HEK293 (cell line): Measurements from ENCODE around the gene GJB3.

Source experiments
- CTCF ChIA-PET: fragments of 350-600 bp; formaldehyde crosslinking; extraction: SDS; loops from one replicate; lab custom pipeline; 2021; ENCODE audit warnings: antibody characterized with exemption; lab: Yijun Ruan, JAX
- POLR2A ChIA-PET: fragments of 300-600 bp; formaldehyde crosslinking; extraction: SDS; loops from one replicate; lab custom pipeline; 2020; ENCODE audit warnings: antibody characterized with exemption, inconsistent platforms; lab: Yijun Ruan, JAX
- H3K27ac ChIP-seq: fragments of 200-500 bp; sonication (Bioruptor generic); 2 replicates; pipeline ENCODE4 v1.5.1; 2014; ENCODE audit warnings: low read depth, low read length, control low read depth, inconsistent platforms; ENCODE audit errors: extremely low read depth
- H3K36me3 ChIP-seq, 2 experiments: fragments of 200-500 bp in 1 of 2; sonication (Bioruptor generic) in 1 of 2; 1 replicate in 1 of 2; 2 replicates in 1 of 2; pipeline ENCODE4 v1.5.1; 2014 to 2017; ENCODE audit warnings: inconsistent platforms in 2 of 2, low read length in 2 of 2; ENCODE audit not compliant: control insufficient read depth in 2 of 2, insufficient read depth in 1 of 2
- H3K4me1 ChIP-seq: fragments of 200-500 bp; sonication (Bioruptor generic); 2 replicates; pipeline ENCODE4 v1.5.1; 2014; ENCODE audit warnings: mild to moderate bottlenecking, low read length, inconsistent platforms; ENCODE audit not compliant: control insufficient read depth, insufficient read depth
- H3K4me3 ChIP-seq: 2 replicates; pipeline ENCODE4 v1.5.1; 2011; ENCODE audit warnings: low read depth, mild to moderate bottlenecking, control low read depth, low read length, moderate library complexity
- H3K9me3 ChIP-seq: fragments of 200-500 bp; sonication (Bioruptor generic); 2 replicates; pipeline ENCODE4 v1.5.1; 2014; ENCODE audit warnings: low read depth, low read length, inconsistent platforms; ENCODE audit not compliant: control insufficient read depth, insufficient read depth
- BCL11A ChIP-seq: fragments of 450-650 bp; formaldehyde crosslinking; IDR thresholded peaks from 2 replicates; pipeline ENCODE4 v1.5.1; 2016; ENCODE audit warnings: low read depth, missing biosample characterization, missing genetic modification characterization
- GLI4 ChIP-seq: fragments of 450-650 bp; formaldehyde crosslinking; IDR thresholded peaks from 2 replicates; pipeline ENCODE4 v1.5.1; 2016; ENCODE audit warnings: missing biosample characterization, missing genetic modification characterization
- HOXA7 ChIP-seq: sonication (generic); formaldehyde crosslinking; IDR thresholded peaks from 2 replicates; pipeline ENCODE4 v1.8.1; 2022; ENCODE audit warnings: missing genetic modification reagents, borderline replicate concordance
- HOXD13 ChIP-seq: sonication (generic); formaldehyde crosslinking; IDR thresholded peaks from 2 replicates; pipeline ENCODE4 v1.8.0; 2022; ENCODE audit warnings: missing genetic modification reagents, borderline replicate concordance
- MEIS1 ChIP-seq: sonication (generic); formaldehyde crosslinking; IDR thresholded peaks from 2 replicates; pipeline ENCODE4 v1.8.1; 2022; ENCODE audit warnings: missing genetic modification reagents, mild to moderate bottlenecking, borderline replicate concordance
- OSR2 ChIP-seq: fragments of 450-650 bp; formaldehyde crosslinking; IDR thresholded peaks from 2 replicates; pipeline ENCODE4 v1.5.1; 2016; ENCODE audit warnings: missing biosample characterization, missing genetic modification characterization
- SP7 ChIP-seq: fragments of 450-650 bp; formaldehyde crosslinking; IDR thresholded peaks from 2 replicates; pipeline ENCODE4 v1.5.1; 2016; ENCODE audit warnings: missing biosample characterization, missing genetic modification characterization
- TCF7L2 ChIP-seq: IDR thresholded peaks from 2 replicates; pipeline ENCODE4 v1.6.1; 2011; ENCODE audit warnings: low read depth, mild to moderate bottlenecking, inconsistent platforms, low read length, moderate library complexity, borderline replicate concordance
- ZBTB10 ChIP-seq: fragments of 450-650 bp; formaldehyde crosslinking; IDR thresholded peaks from 2 replicates; pipeline ENCODE4 v1.5.1; 2016; ENCODE audit warnings: missing biosample characterization, missing genetic modification characterization
- ZBTB26 ChIP-seq: fragments of 450-650 bp; formaldehyde crosslinking; optimal IDR thresholded peaks from 2 replicates; pipeline ENCODE3; 2016; ENCODE audit warnings: missing biosample characterization, mild to moderate bottlenecking, missing genetic modification characterization
- ZBTB44 ChIP-seq: fragments of 450-650 bp; IDR thresholded peaks from 2 replicates; pipeline ENCODE4 v1.5.1; 2018; ENCODE audit warnings: missing biosample characterization, mild to moderate bottlenecking, missing genetic modification characterization
- ZFP41 ChIP-seq: fragments of 450-650 bp; formaldehyde crosslinking; IDR thresholded peaks from 2 replicates; pipeline ENCODE4 v1.5.1; 2016; ENCODE audit warnings: missing biosample characterization, missing genetic modification characterization, borderline replicate concordance
- ZNF121 ChIP-seq: fragments of 450-650 bp; formaldehyde crosslinking; IDR thresholded peaks from 2 replicates; pipeline ENCODE4 v1.5.1; 2016; ENCODE audit warnings: missing biosample characterization, missing genetic modification characterization
- ZNF138 ChIP-seq: fragments of 450-650 bp; formaldehyde crosslinking; IDR thresholded peaks from 2 replicates; pipeline ENCODE4 v1.5.1; 2016; ENCODE audit warnings: missing biosample characterization, missing genetic modification characterization, borderline replicate concordance
- ZNF16 ChIP-seq: fragments of 450-650 bp; formaldehyde crosslinking; IDR thresholded peaks from 2 replicates; pipeline ENCODE4 v1.5.1; 2016; ENCODE audit warnings: low read depth, missing biosample characterization, missing genetic modification characterization
- ZNF169 ChIP-seq: fragments of 450-650 bp; formaldehyde crosslinking; IDR thresholded peaks from 2 replicates; pipeline ENCODE4 v1.5.1; 2016; ENCODE audit warnings: missing biosample characterization, missing genetic modification characterization
- ZNF23 ChIP-seq: fragments of 450-650 bp; formaldehyde crosslinking; IDR thresholded peaks from 2 replicates; pipeline ENCODE4 v1.5.1; 2016; ENCODE audit warnings: missing biosample characterization, missing genetic modification characterization, borderline replicate concordance
- ZNF404 ChIP-seq: fragments of 450-650 bp; formaldehyde crosslinking; IDR thresholded peaks from 2 replicates; pipeline ENCODE4 v1.5.1; 2017; ENCODE audit warnings: missing biosample characterization, missing genetic modification characterization
- ZNF426 ChIP-seq: fragments of 450-650 bp; formaldehyde crosslinking; IDR thresholded peaks from 2 replicates; pipeline ENCODE4 v1.5.1; 2017; ENCODE audit warnings: missing biosample characterization, missing genetic modification characterization, mild to moderate bottlenecking, inconsistent platforms, moderate library complexity
- ZNF473 ChIP-seq: fragments of 450-650 bp; formaldehyde crosslinking; IDR thresholded peaks from 2 replicates; pipeline ENCODE4 v1.5.1; 2017; ENCODE audit warnings: missing biosample characterization, missing genetic modification characterization
- ZNF518A ChIP-seq: fragments of 450-650 bp; formaldehyde crosslinking; conservative IDR thresholded peaks from 2 replicates; pipeline ENCODE4 v1.5.1; 2016; ENCODE audit warnings: low read depth, missing biosample characterization, missing genetic modification characterization
- ZNF548 ChIP-seq: fragments of 450-650 bp; formaldehyde crosslinking; IDR thresholded peaks from 2 replicates; pipeline ENCODE4 v1.5.1; 2016; ENCODE audit warnings: missing biosample characterization, missing genetic modification characterization
- ZNF654 ChIP-seq: fragments of 450-650 bp; formaldehyde crosslinking; IDR thresholded peaks from 2 replicates; pipeline ENCODE4 v1.5.1; 2016; ENCODE audit warnings: low read depth, missing biosample characterization, missing genetic modification characterization
- ZNF792 ChIP-seq: fragments of 450-650 bp; formaldehyde crosslinking; IDR thresholded peaks from 2 replicates; pipeline ENCODE4 v1.5.1; 2016; ENCODE audit warnings: missing biosample characterization, missing genetic modification characterization
- ZNF837 ChIP-seq: fragments of 450-650 bp; formaldehyde crosslinking; IDR thresholded peaks from 2 replicates; pipeline ENCODE4 v1.5.1; 2016; ENCODE audit warnings: missing biosample characterization, missing genetic modification characterization
- ZSCAN30 ChIP-seq: fragments of 450-650 bp; IDR thresholded peaks from 2 replicates; pipeline ENCODE4 v1.5.1; 2018; ENCODE audit warnings: missing biosample characterization, mild to moderate bottlenecking, missing genetic modification characterization, moderate library complexity

The GJB3 gene

GRCh38 chr1:34795916-34796315 is 14.9 kb downstream of the GJB3 start:
- POLR2A ChIA-PET, result no interaction called here
- TF ChIP-seq ZSCAN30 (tag by site-specific recombination) (no peak), ZNF518A (tag by site-specific recombination) (no peak), MEIS1 (no peak), HOXA7 (no peak), GLI4 (no peak), ZNF169 (tag by site-specific recombination) (no peak), SP7 (no peak), ZBTB44 (no peak)
- no peaks in the 10 kb centered on the region for H3K9me3 ChIP-seq
- CTCF ChIA-PET, result interaction anchor here (0.6 to 1.4 kb wide), 2 partner anchors 9 to 38 kb away, joined by 3 to 4 read pairs; no protein-coding TSS in a partner anchor
- no peak overlapping the region for H3K4me3 ChIP-seq
- H3K27ac ChIP-seq, result no peak overlapping the region
- H3K4me1 ChIP-seq, result no peaks in the 10 kb centered on the region
- no peaks in the 10 kb centered on the region for H3K36me3 ChIP-seq

GRCh38 chr1:34796990-34797389 is 16.0 kb downstream of the GJB3 start:
- ChIA-PET CTCF (interaction anchor here (0.7 to 2.4 kb wide), 4 partner anchors 8 to 1832 kb away, joined by 3 to 8 read pairs (median 3); no protein-coding TSS in a partner anchor), POLR2A (no interaction called here)
- H3K4me3 ChIP-seq, result no peak overlapping the region
- no peaks in the 10 kb centered on the region for H3K36me3 ChIP-seq
- no peaks in the 10 kb centered on the region for H3K4me1 ChIP-seq
- no peak overlapping the region for H3K27ac ChIP-seq
- no peaks in the 10 kb centered on the region for H3K9me3 ChIP-seq
- no peak for TF ChIP-seq ZNF548 (tag by site-specific recombination)
- TF ChIP-seq ZNF654 (tag by site-specific recombination), result no peak
- no peak for TF ChIP-seq ZNF138 (tag by site-specific recombination)
- no peak for TF ChIP-seq ZFP41 (tag by site-specific recombination)
- TF ChIP-seq ZBTB26, result no peak
- no peak for TF ChIP-seq ZNF837 (tag by site-specific recombination)
- no peak for TF ChIP-seq ZNF426
- no peak for TF ChIP-seq TCF7L2
- no peak for TF ChIP-seq HOXD13 (CRISPR knock-in tag)
- no peak for TF ChIP-seq ZNF404
- no peak for TF ChIP-seq ZNF23
- TF ChIP-seq ZBTB10 (tag by site-specific recombination), result no peak
- no peak for TF ChIP-seq ZNF16 (tag by site-specific recombination)
- TF ChIP-seq ZNF792, result no peak
- no peak for TF ChIP-seq ZNF121 (tag by site-specific recombination)
- no peak for TF ChIP-seq ZNF473 (tag by site-specific recombination)
- TF ChIP-seq OSR2 (tag by site-specific recombination), result no peak
- no peak for TF ChIP-seq BCL11A (tag by site-specific recombination)
